Naive B cell (primary cell): ENCODE measurements around the gene HES4. TPM values are rescaled to one million over a fixed set of nuclear protein-coding genes. Genes with fewer than 3 reads are reported as not detected.

Source experiments
- ATAC-seq, 2 donors: fragments of 150-1000 bp; cut with Tn5 transposase; 2 replicates each; pipeline ENCODE4 v1.10.0; 2021; ENCODE audit warnings: low read depth in 2 of 2, mild to moderate bottlenecking in 2 of 2, moderate library complexity in 2 of 2
- DNase-seq: peaks from one replicate; pipeline ENCODE4 v3.0.0; 2022
- H3K27ac Mint-ChIP-seq, 6 donors: one replicate each; pipeline ENCODE4 v1.8.0; 2020 to 2022; ENCODE audit warnings: mild to moderate bottlenecking in 6 of 6, mixed read lengths in 6 of 6, moderate library complexity in 5 of 6, inconsistent platforms in 2 of 6
- H3K27me3 Mint-ChIP-seq, 3 donors: one replicate each; pipeline ENCODE4 v1.8.0; 2021 to 2022; ENCODE audit warnings: mixed read lengths in 3 of 3, mild to moderate bottlenecking in 1 of 3
- H3K36me3 Mint-ChIP-seq, 2 donors: one replicate each; pipeline ENCODE4 v1.8.0; 2020 to 2022; ENCODE audit warnings: mixed read lengths in 2 of 2, inconsistent platforms in 1 of 2, mild to moderate bottlenecking in 1 of 2
- H3K4me1 Mint-ChIP-seq, 3 donors: one replicate each; pipeline ENCODE4 v1.8.0; 2020 to 2022; ENCODE audit warnings: mixed read lengths in 3 of 3, inconsistent platforms in 1 of 3, mild to moderate bottlenecking in 1 of 3, moderate library complexity in 1 of 3
- H3K4me3 Mint-ChIP-seq, 8 donors: one replicate each; pipeline ENCODE4 v1.8.0; 2020 to 2022; ENCODE audit warnings: mild to moderate bottlenecking in 8 of 8, mixed read lengths in 8 of 8, moderate library complexity in 8 of 8, inconsistent platforms in 2 of 8
- H3K9me3 Mint-ChIP-seq, 7 donors: one replicate each; pipeline ENCODE4 v1.8.0; 2020 to 2022; ENCODE audit warnings: mixed read lengths in 7 of 7, mild to moderate bottlenecking in 5 of 7, inconsistent platforms in 2 of 7, moderate library complexity in 1 of 7
- polyA plus RNA-seq, 6 donors: library from polyadenylated mRNA; unstranded; fragments of 300-500 nt; fragmentation: Illumina TruSeq; gene quantifications; one replicate each; pipeline ENCODE4 v1.2.3, GENCODE V29; 2021; ENCODE audit warnings: low read depth in 6 of 6

The HES4 gene
- polyA plus RNA-seq, 6 donors from 2014 or later: 0.45 to 0.64 TPM; not detected in 4

- H3K27me3 Mint-ChIP-seq: peaks cover 4 to 42% (median 29%) of the 10 kb centered on the region in 3 donors
- H3K4me1 Mint-ChIP-seq: peaks cover 21 to 39% (median 25%) of the 10 kb centered on the region in 3 donors
- peak overlapping the region in 1 of 6 donors; percentile 12 for H3K27ac Mint-ChIP-seq
- H3K4me3 Mint-ChIP-seq: peak overlapping the region; percentile 60 to 84 (median 78)
- H3K36me3 Mint-ChIP-seq: no peaks in the 10 kb centered on the region
- ATAC-seq (peak; percentile 77 to 82), DNase-seq (peak; percentile 56)
- peaks cover 0 to 3% (median 0%) of the 10 kb centered on the region in 7 donors for H3K9me3 Mint-ChIP-seq
Measured at GRCh38 chr1:1040004-1040991, 40.4 kb upstream of the HES4 start.

GRCh38 chr1:1039145-1039910, 39.4 kb upstream of the HES4 start:
- peaks cover 4 to 47% (median 31%) of the 10 kb centered on the region in 3 donors for H3K27me3 Mint-ChIP-seq
- H3K9me3 Mint-ChIP-seq: peaks cover 0 to 3% (median 0%) of the 10 kb centered on the region in 7 donors
- peak overlapping the region in 2 of 6 donors; percentile 73 to 82 for H3K27ac Mint-ChIP-seq
- H3K4me3 Mint-ChIP-seq: peak overlapping the region; percentile 57 to 84 (median 78)
- no peak for DNase-seq
- no peaks in the 10 kb centered on the region for H3K36me3 Mint-ChIP-seq
- ATAC-seq: no peak
- peaks cover 21 to 41% (median 30%) of the 10 kb centered on the region in 3 donors for H3K4me1 Mint-ChIP-seq

GRCh38 chr1:1038694-1039093, 38.8 kb upstream of the HES4 start:
- peak overlapping the region in 2 of 6 donors; percentile 73 to 86 for H3K27ac Mint-ChIP-seq
- H3K27me3 Mint-ChIP-seq: peaks cover 4 to 49% (median 31%) of the 10 kb centered on the region in 3 donors
- DNase-seq (peak; percentile 40), ATAC-seq (peak; percentile 62 to 63)
- no peaks in the 10 kb centered on the region for H3K36me3 Mint-ChIP-seq
- H3K4me1 Mint-ChIP-seq: peaks cover 21 to 41% (median 32%) of the 10 kb centered on the region in 3 donors
- H3K4me3 Mint-ChIP-seq: peak overlapping the region in 7 of 8 donors; percentile 22 to 78 (median 61)
- peaks cover 0 to 3% (median 0%) of the 10 kb centered on the region in 7 donors for H3K9me3 Mint-ChIP-seq

- H3K4me3 Mint-ChIP-seq: peak overlapping the region in 3 of 8 donors; percentile 15 to 62 (median 41)
Measured at GRCh38 chr1:1037366-1038327, 37.8 kb upstream of the HES4 start.

GRCh38 chr1:1035291-1035943, 35.5 kb upstream of the HES4 start:
- peak overlapping the region in 2 of 8 donors; percentile 23 to 32 for H3K4me3 Mint-ChIP-seq
- no peak for DNase-seq

More at GRCh38 chr1:1037366-1038327, 37.8 kb upstream of the HES4 start:
- DNase-seq: no peak
- Mint-ChIP-seq H3K4me1 (peaks cover 21 to 38% (median 29%) of the 10 kb centered on the region in 3 donors), H3K27ac (no peak overlapping the region), H3K9me3 (no peaks in the 10 kb centered on the region), H3K27me3 (peaks cover 4 to 49% (median 31%) of the 10 kb centered on the region in 3 donors), H3K36me3 (no peaks in the 10 kb centered on the region)
- ATAC-seq: no peak

GRCh38 chr1:1034439-1034781, 34.5 kb upstream of the HES4 start:
- ATAC-seq (no peak), DNase-seq (no peak)
- Mint-ChIP-seq H3K36me3 (no peaks in the 10 kb centered on the region), H3K4me1 (peaks cover 27 to 43% (median 31%) of the 10 kb centered on the region in 3 donors), H3K27ac (peak overlapping the region in 3 of 6 donors; percentile 37 to 72 (median 57)), H3K27me3 (peaks cover 4 to 53% (median 34%) of the 10 kb centered on the region in 3 donors), H3K9me3 (no peaks in the 10 kb centered on the region), H3K4me3 (peak overlapping the region in 7 of 8 donors; percentile 56 to 80 (median 69))

More at GRCh38 chr1:1035291-1035943, 35.5 kb upstream of the HES4 start:
- peaks cover 30 to 49% (median 37%) of the 10 kb centered on the region in 3 donors for H3K4me1 Mint-ChIP-seq
- peaks cover 4 to 57% (median 39%) of the 10 kb centered on the region in 3 donors for H3K27me3 Mint-ChIP-seq
- peak overlapping the region in 1 of 6 donors; percentile 42 for H3K27ac Mint-ChIP-seq
- H3K9me3 Mint-ChIP-seq: no peaks in the 10 kb centered on the region
- ATAC-seq: no peak
- no peaks in the 10 kb centered on the region for H3K36me3 Mint-ChIP-seq

- Mint-ChIP-seq H3K36me3 (no peaks in the 10 kb centered on the region), H3K4me3 (peak overlapping the region in 5 of 8 donors; percentile 50 to 80 (median 68)), H3K27me3 (peaks cover 4 to 48% (median 28%) of the 10 kb centered on the region in 3 donors), H3K27ac (peak overlapping the region in 1 of 6 donors; percentile 57), H3K4me1 (peaks cover 22 to 37% (median 26%) of the 10 kb centered on the region in 3 donors), H3K9me3 (no peaks in the 10 kb centered on the region)
- ATAC-seq (peak in 1 of 2 donors; percentile 5), DNase-seq (no peak)
Measured at GRCh38 chr1:1033731-1034438, 34.0 kb upstream of the HES4 start.

- H3K4me3 Mint-ChIP-seq: peak overlapping the region; percentile 25 to 78 (median 76)
- no peaks in the 10 kb centered on the region for H3K9me3 Mint-ChIP-seq
- H3K27ac Mint-ChIP-seq: peak overlapping the region in 3 of 6 donors; percentile 49 to 91 (median 65)
- no peaks in the 10 kb centered on the region for H3K36me3 Mint-ChIP-seq
- peaks cover 4 to 40% (median 22%) of the 10 kb centered on the region in 3 donors for H3K27me3 Mint-ChIP-seq
- DNase-seq (peak; percentile 97), ATAC-seq (peak; percentile 91)
- H3K4me1 Mint-ChIP-seq: peaks cover 14 to 29% (median 19%) of the 10 kb centered on the region in 3 donors
Measured at GRCh38 chr1:1033009-1033587, 33.2 kb upstream of the HES4 start.

GRCh38 chr1:1032424-1032823, 32.5 kb upstream of the HES4 start:
- H3K27me3 Mint-ChIP-seq: peaks cover 4 to 35% (median 22%) of the 10 kb centered on the region in 3 donors
- H3K36me3 Mint-ChIP-seq: no peaks in the 10 kb centered on the region
- ATAC-seq: no peak
- DNase-seq: no peak
- H3K4me3 Mint-ChIP-seq: peak overlapping the region; percentile 30 to 84 (median 72)
- H3K4me1 Mint-ChIP-seq: peaks cover 9 to 29% (median 19%) of the 10 kb centered on the region in 3 donors
- H3K27ac Mint-ChIP-seq: peak overlapping the region in 5 of 6 donors; percentile 51 to 92 (median 87)
- H3K9me3 Mint-ChIP-seq: no peaks in the 10 kb centered on the region

- DNase-seq (no peak), ATAC-seq (no peak)
- H3K4me3 Mint-ChIP-seq: peak overlapping the region in 7 of 8 donors; percentile 68 to 84 (median 76)
- H3K27ac Mint-ChIP-seq: peak overlapping the region in 4 of 6 donors; percentile 14 to 92 (median 69)
- no peaks in the 10 kb centered on the region for H3K9me3 Mint-ChIP-seq
- H3K27me3 Mint-ChIP-seq: peaks cover 4 to 30% (median 22%) of the 10 kb centered on the region in 3 donors
- no peaks in the 10 kb centered on the region for H3K36me3 Mint-ChIP-seq
- peaks cover 9 to 29% (median 19%) of the 10 kb centered on the region in 3 donors for H3K4me1 Mint-ChIP-seq
Measured at GRCh38 chr1:1031659-1032235, 31.9 kb upstream of the HES4 start.
